ENCODE data around the gene IFNA17.
"Not testable (repeated sequence)": the region's sequence is repeated elsewhere in the genome, so short reads cannot be mapped to it uniquely, and the experiment has no call there.

Gene IFNA17

GRCh38 chr9:21239911-21240310 is 11.9 kb upstream of the IFNA17 start, which contains the start of gene IFNA14:
IFNA14 (minus strand) TSS chr9:21240005; CDS start chr9:21239935, 70 bp downstream.
- Histone ChIP-seq H3K4me1 (ENCODE audit: control insufficient read depth in 1 of 2, insufficient read depth in 1 of 2, low read depth in 1 of 2, low read length in 1 of 2) (peaks cover 11 to 17% of the 10 kb centered on the region in 2 experiments), H3K36me3 (no peaks in the 10 kb centered on the region), H3K9me3 (no peaks in the 10 kb centered on the region), H3K27me3 (peaks cover 12% of the 10 kb centered on the region), H3K4me3 (ENCODE audit: low read depth in 1 of 2, low read length in 1 of 2) (no peak within 1 kb of the TSS), H3K27ac (no peak within 1 kb of the TSS)
- no peak for TF ChIP-seq CTCF (IDR thresholded peaks at IDR 0.05)

GRCh38 chr9:21236360-21236714 is 8.3 kb upstream of the IFNA17 start:
- H3K4me1 ChIP-seq (ENCODE audit: control insufficient read depth in 1 of 2, insufficient read depth in 1 of 2, low read depth in 1 of 2, low read length in 1 of 2): peaks cover 10 to 15% of the 10 kb centered on the region in 2 experiments
- not testable (repeated sequence) for H3K9me3 ChIP-seq; H3K36me3 ChIP-seq; H3K27ac ChIP-seq; H3K4me3 ChIP-seq (ENCODE audit: low read depth in 1 of 2, low read length in 1 of 2); H3K27me3 ChIP-seq

- H3K9me3 ChIP-seq; H3K4me3 ChIP-seq (ENCODE audit: low read depth in 1 of 2, low read length in 1 of 2); H3K36me3 ChIP-seq; H3K27me3 ChIP-seq; H3K27ac ChIP-seq: not testable (repeated sequence)
- H3K4me1 ChIP-seq (ENCODE audit: control insufficient read depth in 1 of 2, insufficient read depth in 1 of 2, low read depth in 1 of 2, low read length in 1 of 2): peaks cover 10 to 15% of the 10 kb centered on the region in 2 experiments
Observed at GRCh38 chr9:21235468-21236359, 7.7 kb upstream of the IFNA17 start.

GRCh38 chr9:21234153-21234687 is 6.2 kb upstream of the IFNA17 start:
- Histone ChIP-seq H3K27ac (no peak overlapping the region), H3K27me3 (no peaks in the 10 kb centered on the region), H3K9me3 (no peaks in the 10 kb centered on the region), H3K4me3 (ENCODE audit: low read depth in 1 of 2, low read length in 1 of 2) (no peak overlapping the region), H3K36me3 (no peaks in the 10 kb centered on the region), H3K4me1 (ENCODE audit: control insufficient read depth in 1 of 2, insufficient read depth in 1 of 2, low read depth in 1 of 2, low read length in 1 of 2) (peaks cover 0 to 4% of the 10 kb centered on the region in 2 experiments)
- no peak for TF ChIP-seq CTCF (IDR thresholded peaks at IDR 0.05)

- Histone ChIP-seq H3K36me3 (no peaks in the 10 kb centered on the region), H3K4me3 (ENCODE audit: low read depth in 1 of 2, low read length in 1 of 2) (no peak overlapping the region), H3K9me3 (no peaks in the 10 kb centered on the region), H3K27me3 (no peaks in the 10 kb centered on the region), H3K27ac (no peak overlapping the region), H3K4me1 (ENCODE audit: control insufficient read depth in 1 of 2, insufficient read depth in 1 of 2, low read depth in 1 of 2, low read length in 1 of 2) (peaks cover 0 to 4% of the 10 kb centered on the region in 2 experiments)
- TF ChIP-seq CTCF (IDR thresholded peaks at IDR 0.05): no peak
Observed at GRCh38 chr9:21233258-21233657, 5.2 kb upstream of the IFNA17 start.

GRCh38 chr9:21217211-21217610 is 10.8 kb downstream of the IFNA17 start, which contains the start of gene IFNA16:
IFNA16 (minus strand) TSS chr9:21217311; CDS start chr9:21217305, 6 bp downstream.
- not testable (repeated sequence) for H3K4me1 ChIP-seq (ENCODE audit: control insufficient read depth in 1 of 2, insufficient read depth in 1 of 2, low read depth in 1 of 2, low read length in 1 of 2); H3K4me3 ChIP-seq (ENCODE audit: low read depth in 1 of 2, low read length in 1 of 2); H3K27ac ChIP-seq; H3K27me3 ChIP-seq; H3K36me3 ChIP-seq; H3K9me3 ChIP-seq
